Measurements from ENCODE around the gene IL17C. TPM values are rescaled to one million over a fixed set of nuclear protein-coding genes. Genes with fewer than 3 reads are reported as not detected.

The IL17C gene
- total RNA-seq, 1 experiment from 2014 or later = not detected

- peak overlapping the region; percentile 59; the same call in 1 of the 2 replicates for H3K4me2 ChIP-seq (ENCODE audit: low read length)
- H3K27ac ChIP-seq (ENCODE audit: low read length) = no peak overlapping the region
- H3K27me3 ChIP-seq (ENCODE audit: low read length) = no peaks in the 10 kb centered on the region
- TF ChIP-seq EZH2phosphoT487 (IDR thresholded peaks at IDR 0.05; ENCODE audit: borderline replicate concordance, low read length) = no peak
- ATAC-seq (no peak), DNase-seq (no peak)
- intact Hi-C loops (cut with micrococcal nuclease) = no loop called here
- ChIA-PET POLR2A (ENCODE audit: unreplicated experiment) (no interaction called here), CTCF (interaction anchor here (0.6 kb wide), 1 partner anchor 83 kb away, joined by 3 read pairs; no protein-coding TSS in a partner anchor)
- no peaks in the 10 kb centered on the region for H4K20me1 ChIP-seq (ENCODE audit: low read length)
- H3K9me2 ChIP-seq (replicated peaks; ENCODE audit: low read length) = no peaks in the 10 kb centered on the region
- no TSS peak for BruUV-seq (replicated peaks)
- peak overlapping the region; percentile 53; the same call in 1 of the 2 replicates for H2AFZ ChIP-seq (ENCODE audit: low read length)
- H3K4me3 ChIP-seq (ENCODE audit: low read length) = no peak overlapping the region
- no peaks in the 10 kb centered on the region for H3K36me3 ChIP-seq (ENCODE audit: low read depth, low read length)
- H3K9ac ChIP-seq (ENCODE audit: low read length) = no peak overlapping the region
- H3F3A ChIP-seq (ENCODE audit: low read length, unreplicated experiment) = no peaks in the 10 kb centered on the region
- no peaks in the 10 kb centered on the region for H3K79me2 ChIP-seq (ENCODE audit: low read length)
- peaks cover 9% of the 10 kb centered on the region; the same call in 1 of the 2 replicates for H3K4me1 ChIP-seq (ENCODE audit: insufficient read depth, low read length)
- H3K9me3 ChIP-seq (ENCODE audit: low read length) = no peaks in the 10 kb centered on the region
Measured at GRCh38 chr16:88681709-88682451, 43.5 kb downstream of the IL17C start.

- Histone ChIP-seq H3K79me2 (ENCODE audit: low read length) (no peaks in the 10 kb centered on the region), H3K4me2 (ENCODE audit: low read length) (no peak overlapping the region), H4K20me1 (ENCODE audit: low read length) (no peaks in the 10 kb centered on the region), H2AFZ (ENCODE audit: low read length) (no peak overlapping the region), H3K27me3 (ENCODE audit: low read length) (no peaks in the 10 kb centered on the region), H3K9me2 (replicated peaks; ENCODE audit: low read length) (no peaks in the 10 kb centered on the region), H3K36me3 (ENCODE audit: low read depth, low read length) (no peaks in the 10 kb centered on the region), H3K9me3 (ENCODE audit: low read length) (no peaks in the 10 kb centered on the region), H3K9ac (ENCODE audit: low read length) (no peak overlapping the region), H3K4me3 (ENCODE audit: low read length) (no peak overlapping the region), H3K27ac (ENCODE audit: low read length) (no peak overlapping the region), H3K4me1 (ENCODE audit: insufficient read depth, low read length) (0 out of 2 replicates have a peak, but pooled peaks cover 3% of the 10 kb centered on the region), H3F3A (ENCODE audit: low read length, unreplicated experiment) (no peaks in the 10 kb centered on the region)
- ATAC-seq (no peak), DNase-seq (no peak)
- BruUV-seq (replicated peaks) = no TSS peak
- no peak for TF ChIP-seq EZH2phosphoT487 (IDR thresholded peaks at IDR 0.05; ENCODE audit: borderline replicate concordance, low read length)
- TF ChIP-seq CTCF (conservative IDR thresholded peaks at IDR 0.05; ENCODE audit: low read depth, low read length) = no peak
- no peak for TF ChIP-seq EZH2 (IDR thresholded peaks at IDR 0.05; ENCODE audit: low read length, unreplicated experiment)
- CTCF ChIA-PET = no interaction called here
- POLR2A ChIA-PET (ENCODE audit: unreplicated experiment) = no interaction called here
- intact Hi-C loops (cut with micrococcal nuclease) = no loop called here
Measured at GRCh38 chr16:88684569-88685155, 46.3 kb downstream of the IL17C start.

- POLR2A ChIA-PET (ENCODE audit: unreplicated experiment) = no interaction called here
- no peaks in the 10 kb centered on the region for H3K79me2 ChIP-seq (ENCODE audit: low read length)
- no peak for DNase-seq
- no peaks in the 10 kb centered on the region for H4K20me1 ChIP-seq (ENCODE audit: low read length)
- no peaks in the 10 kb centered on the region for H3F3A ChIP-seq (ENCODE audit: low read length, unreplicated experiment)
- no peak overlapping the region for H3K27ac ChIP-seq (ENCODE audit: low read length)
- no peak overlapping the region for H3K9ac ChIP-seq (ENCODE audit: low read length)
- H3K4me3 ChIP-seq (ENCODE audit: low read length) = peak overlapping the region; percentile 72
- H3K36me3 ChIP-seq (ENCODE audit: low read depth, low read length) = no peaks in the 10 kb centered on the region
- BruUV-seq (replicated peaks) = no TSS peak
- intact Hi-C loops (cut with micrococcal nuclease) = loop anchor here (1.0 kb wide), 1 partner anchor 22 kb away; the partner anchor contains the start of gene MVD
- H2AFZ ChIP-seq (ENCODE audit: low read length) = peak overlapping the region; percentile 89
- CTCF ChIA-PET = no interaction called here
- H3K27me3 ChIP-seq (ENCODE audit: low read length) = no peaks in the 10 kb centered on the region
- peak overlapping the region; percentile 97 for H3K4me2 ChIP-seq (ENCODE audit: low read length)
- no peaks in the 10 kb centered on the region for H3K9me3 ChIP-seq (ENCODE audit: low read length)
- 0 out of 2 replicates have a peak, but pooled peaks cover 3% of the 10 kb centered on the region for H3K4me1 ChIP-seq (ENCODE audit: insufficient read depth, low read length)
- TF ChIP-seq CTCF (conservative IDR thresholded peaks at IDR 0.05; ENCODE audit: low read depth, low read length) (peak; percentile 62), EZH2phosphoT487 (IDR thresholded peaks at IDR 0.05; ENCODE audit: borderline replicate concordance, low read length) (no peak)
- H3K9me2 ChIP-seq (replicated peaks; ENCODE audit: low read length) = no peaks in the 10 kb centered on the region
- peak; percentile 6; the same call in 1 of the 2 replicates for ATAC-seq
Measured at GRCh38 chr16:88685156-88686061, 47.0 kb downstream of the IL17C start.
